Activated naive CD4-positive, alpha-beta T cell (primary cell): ENCODE results near the gene NT5C2.
"Not testable (repeated sequence)": the region's sequence is repeated elsewhere in the genome, so short reads cannot be mapped to it uniquely, and the experiment has no call there.

Experiments used
- DNase-seq, 4 experiments: peaks; one replicate each; lab custom pipeline; 2025; lab: John Stamatoyannopoulos, UW

Gene NT5C2

GRCh38 chr10:103086261-103086660 lies 106.8 kb downstream of the NT5C2 start:
- DNase-seq, result no peak

DNA sequence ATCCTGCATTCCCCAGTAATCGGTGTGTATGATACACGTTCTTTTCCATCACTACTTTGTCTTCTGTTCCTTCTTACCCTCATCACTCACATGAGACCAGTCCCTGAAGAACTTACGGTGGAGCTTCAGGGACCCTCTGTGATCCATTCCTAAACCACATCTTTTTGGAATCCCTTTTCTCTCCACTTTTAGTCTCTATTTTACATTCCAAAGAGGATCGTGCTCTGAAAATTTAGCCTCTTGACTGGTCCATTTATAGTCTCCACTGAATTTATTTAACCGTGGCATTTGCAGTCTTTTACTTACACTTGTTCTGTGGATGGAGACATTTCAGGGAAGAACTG lies 109.1 kb downstream of the NT5C2 start:
- no peak for DNase-seq

DNA sequence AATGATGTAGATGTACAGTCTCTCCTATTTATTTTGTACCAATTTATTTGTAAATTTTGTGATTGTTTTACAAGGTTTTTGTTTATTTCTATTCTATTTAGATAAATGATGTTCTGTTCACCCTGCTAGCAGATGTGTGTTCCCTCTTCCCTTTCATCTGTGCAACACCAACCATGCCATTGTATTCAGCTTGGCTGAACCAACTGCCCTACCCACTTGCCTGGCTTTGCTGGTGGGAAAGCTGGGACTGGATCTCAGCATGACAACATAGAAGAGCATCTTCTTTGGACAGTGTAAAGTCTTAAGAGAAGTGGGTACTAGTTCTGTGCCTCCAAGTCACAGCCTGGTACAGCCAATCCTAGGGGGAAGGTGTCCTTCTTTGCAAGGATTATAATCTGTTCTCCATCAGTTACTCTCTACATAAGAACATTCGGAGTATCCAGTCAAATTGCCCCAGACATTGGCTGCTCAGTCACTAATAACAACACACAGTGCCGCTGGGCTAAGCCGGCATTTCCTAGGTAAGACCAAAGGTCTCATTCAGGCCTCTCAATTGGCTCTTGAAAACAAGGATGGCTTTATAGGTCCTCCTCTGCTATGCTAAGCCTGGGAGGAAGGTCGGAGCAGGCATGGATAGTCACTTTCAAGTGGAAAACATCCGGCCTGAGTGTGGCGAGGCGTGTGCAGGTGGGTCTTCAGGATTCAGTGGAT lies 109.7 kb downstream of the NT5C2 start:
- DNase-seq, result no peak

DNA sequence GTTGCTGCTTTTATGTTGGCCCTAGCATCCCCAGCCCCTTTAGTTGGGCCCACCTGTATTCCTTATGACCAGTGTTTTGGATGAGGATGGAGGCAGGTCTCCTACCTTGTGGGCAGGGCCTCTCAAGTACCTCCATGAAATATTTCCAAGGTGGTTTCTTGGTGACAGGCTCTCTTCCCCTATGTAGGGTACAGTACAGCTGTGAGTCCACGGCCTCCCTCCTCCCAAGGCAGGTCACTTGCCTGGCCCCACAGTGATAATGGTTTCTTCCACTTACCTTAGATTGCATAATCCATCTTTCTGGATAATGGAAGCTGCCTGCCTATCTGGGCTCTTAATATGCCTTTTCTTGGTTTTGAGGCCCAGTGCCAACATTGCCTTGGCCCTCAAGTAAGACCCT lies 110.4 kb downstream of the NT5C2 start:
- no peak for DNase-seq

GRCh38 chr10:103080891-103081581 lies 112.0 kb downstream of the NT5C2 start:
- DNase-seq, result no peak

- DNase-seq, result no peak
These were observed 113.1 kb downstream of the NT5C2 start for GRCh38 chr10:103079946-103080345.

DNA sequence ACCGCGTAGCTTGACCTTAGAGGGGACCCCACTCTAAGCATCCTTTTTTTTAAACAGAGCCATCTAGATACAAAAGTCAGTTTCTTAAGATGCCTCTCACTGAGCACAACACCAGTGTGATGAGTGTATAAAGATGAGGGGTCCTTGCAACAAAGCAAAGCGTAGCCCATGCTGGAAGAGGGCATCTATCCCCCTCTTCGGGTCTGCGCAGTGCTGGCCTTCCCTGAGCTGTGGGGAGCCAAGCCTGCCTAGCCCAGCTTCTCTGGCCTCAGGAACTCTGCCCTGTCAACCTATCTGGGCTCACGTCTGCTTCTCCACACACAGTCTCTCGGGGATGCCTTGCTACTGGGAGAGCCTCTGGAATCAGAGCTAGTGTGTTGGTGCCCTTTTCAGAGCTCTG lies 114.0 kb downstream of the NT5C2 start:
- DNase-seq, result no peak

- no peak for DNase-seq
These were observed 114.4 kb downstream of the NT5C2 start for GRCh38 chr10:103078676-103079075.

DNA sequence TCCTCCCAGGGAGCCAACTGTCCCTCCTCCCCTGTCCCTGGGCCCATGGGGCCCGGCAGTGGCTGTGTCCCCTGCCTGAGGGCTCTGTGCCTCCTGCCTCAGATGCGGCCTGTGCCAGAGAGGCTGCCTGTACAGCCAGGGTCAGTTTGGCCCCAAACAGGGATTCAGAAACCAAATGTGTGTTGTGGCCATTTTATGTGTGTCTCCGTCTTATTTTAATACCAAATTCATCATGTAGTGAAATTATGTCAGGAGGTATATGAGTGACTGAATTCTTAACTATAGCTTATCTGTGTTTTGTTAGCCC lies 114.8 kb downstream of the NT5C2 start:
- DNase-seq, result no peak

GRCh38 chr10:103077491-103078308 lies 115.4 kb downstream of the NT5C2 start:
- DNase-seq, result no peak

- no peak for DNase-seq
These were observed 116.1 kb downstream of the NT5C2 start for GRCh38 chr10:103077020-103077419.

DNA sequence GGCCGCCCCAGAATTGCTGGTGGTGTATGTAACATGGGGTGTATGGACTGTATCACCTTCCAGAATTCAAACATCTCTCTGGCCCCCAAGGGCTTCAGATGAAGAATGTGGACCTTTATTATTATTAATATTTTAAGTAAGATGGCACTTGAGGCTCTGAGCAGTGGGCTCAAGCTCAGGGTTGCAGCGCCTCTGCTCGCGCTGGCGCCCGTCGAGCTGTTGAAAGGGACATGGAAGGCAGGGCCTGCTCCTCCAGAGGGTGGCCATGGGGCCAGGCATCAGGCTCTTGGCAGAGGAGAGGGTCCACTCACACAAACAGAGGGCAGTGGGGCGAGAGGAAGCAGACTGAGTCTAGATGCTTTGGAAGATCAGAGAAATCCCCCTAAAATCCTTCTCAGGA lies 120.2 kb downstream of the NT5C2 start:
- no peak for DNase-seq

GRCh38 chr10:103072276-103072675 lies 120.8 kb downstream of the NT5C2 start:
- DNase-seq, result no peak

DNA sequence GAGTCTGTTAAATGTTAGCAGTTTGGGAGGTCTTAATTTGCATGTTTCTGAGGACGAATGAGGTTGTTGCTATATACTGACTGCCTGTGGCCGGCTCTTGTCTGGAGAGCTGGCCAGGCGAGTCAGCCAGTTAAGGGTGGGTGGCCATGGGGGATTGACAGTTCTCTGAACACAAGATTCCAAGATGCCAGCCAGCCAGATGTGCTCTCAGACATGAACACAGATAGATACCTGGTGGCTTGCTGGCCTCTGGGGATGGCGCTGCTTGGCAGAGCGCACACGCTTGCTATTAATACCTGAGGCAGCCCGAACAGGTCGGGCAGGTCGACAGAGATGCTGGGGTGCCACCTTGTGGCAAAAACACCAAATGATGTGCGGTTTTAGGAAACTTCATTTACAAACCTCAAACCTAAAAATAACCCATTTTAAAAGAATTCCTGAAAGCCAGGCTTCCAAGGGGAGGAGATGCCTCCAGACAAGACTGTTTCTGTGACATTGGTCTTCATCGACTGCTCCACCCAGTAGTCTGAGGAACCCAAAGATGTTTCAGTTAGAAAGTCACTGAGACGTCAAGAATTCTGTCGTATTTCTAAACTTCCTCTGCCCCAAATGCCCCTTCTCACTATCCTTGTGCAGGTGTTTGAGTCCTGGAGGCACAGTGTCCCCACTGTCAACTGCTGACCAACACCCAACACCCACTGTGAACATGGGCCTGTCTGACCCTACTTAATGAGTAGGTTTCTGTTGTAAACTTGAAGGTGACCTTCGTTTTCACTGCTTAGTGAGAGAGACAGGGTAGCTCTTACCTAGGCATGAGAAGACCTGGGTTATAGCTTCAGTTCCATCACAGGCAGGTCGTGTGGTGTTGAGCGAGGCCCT lies 123.4 kb downstream of the NT5C2 start:
- DNase-seq, result peak; percentile 14 to 54 (median 36)

DNA sequence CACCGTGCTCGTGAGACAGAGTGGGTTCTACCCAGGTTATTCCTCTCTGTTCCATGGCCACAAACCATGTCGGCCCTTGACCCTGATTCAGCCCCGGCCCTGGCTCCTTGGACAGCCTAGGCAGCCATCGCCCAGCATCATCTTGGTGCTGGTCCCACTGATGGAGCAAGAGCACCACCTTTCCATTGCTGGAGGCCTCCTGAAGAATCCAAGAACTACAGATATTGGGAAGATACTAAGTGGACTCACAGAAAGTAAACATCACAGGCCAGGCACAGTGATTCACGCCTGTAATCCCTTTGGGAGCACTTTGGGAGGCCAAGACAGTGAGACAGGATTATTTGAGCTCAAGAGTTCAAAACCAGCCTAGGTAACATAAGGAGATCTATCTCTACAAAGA lies 125.1 kb downstream of the NT5C2 start:
- no peak for DNase-seq

DNA sequence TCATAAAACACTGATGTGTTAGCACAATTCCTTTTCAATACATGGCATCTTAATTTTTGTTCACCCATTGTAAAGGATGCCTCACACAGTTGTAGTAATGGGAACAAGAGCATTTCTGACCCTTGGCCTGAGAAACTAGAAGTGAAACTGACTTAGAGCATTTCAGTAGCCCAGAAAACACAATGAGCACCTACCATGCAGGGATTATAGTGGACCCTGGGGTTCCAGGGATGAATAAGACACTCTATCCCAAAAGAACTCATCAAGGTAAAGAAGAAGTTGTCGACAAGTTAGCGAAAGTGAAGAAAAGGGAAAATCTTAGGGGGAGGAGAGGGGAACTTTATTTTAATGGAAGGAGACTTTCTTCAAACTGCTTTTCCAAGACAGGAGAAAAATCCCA lies 125.6 kb downstream of the NT5C2 start:
- DNase-seq, result no peak

DNA sequence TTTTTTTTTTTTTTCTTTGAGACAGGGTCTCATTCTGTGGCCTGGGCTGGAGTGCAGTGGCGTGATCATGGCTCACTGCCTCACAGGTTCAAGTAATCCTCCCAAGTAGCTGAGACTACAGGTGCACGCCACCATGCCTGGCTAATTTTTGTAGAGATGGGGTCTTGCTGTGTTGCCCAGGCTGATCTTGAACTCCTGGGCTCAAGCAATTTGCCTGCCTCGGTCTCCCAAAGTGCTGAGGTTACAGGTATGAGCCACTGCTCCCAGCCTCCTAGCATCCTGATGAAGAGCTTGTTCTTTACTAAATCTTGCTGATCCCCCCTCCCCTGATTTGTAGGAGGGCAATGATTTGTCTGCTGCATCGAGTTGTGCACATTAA lies 126.0 kb downstream of the NT5C2 start:
- DNase-seq, result not testable (repeated sequence)

DNA sequence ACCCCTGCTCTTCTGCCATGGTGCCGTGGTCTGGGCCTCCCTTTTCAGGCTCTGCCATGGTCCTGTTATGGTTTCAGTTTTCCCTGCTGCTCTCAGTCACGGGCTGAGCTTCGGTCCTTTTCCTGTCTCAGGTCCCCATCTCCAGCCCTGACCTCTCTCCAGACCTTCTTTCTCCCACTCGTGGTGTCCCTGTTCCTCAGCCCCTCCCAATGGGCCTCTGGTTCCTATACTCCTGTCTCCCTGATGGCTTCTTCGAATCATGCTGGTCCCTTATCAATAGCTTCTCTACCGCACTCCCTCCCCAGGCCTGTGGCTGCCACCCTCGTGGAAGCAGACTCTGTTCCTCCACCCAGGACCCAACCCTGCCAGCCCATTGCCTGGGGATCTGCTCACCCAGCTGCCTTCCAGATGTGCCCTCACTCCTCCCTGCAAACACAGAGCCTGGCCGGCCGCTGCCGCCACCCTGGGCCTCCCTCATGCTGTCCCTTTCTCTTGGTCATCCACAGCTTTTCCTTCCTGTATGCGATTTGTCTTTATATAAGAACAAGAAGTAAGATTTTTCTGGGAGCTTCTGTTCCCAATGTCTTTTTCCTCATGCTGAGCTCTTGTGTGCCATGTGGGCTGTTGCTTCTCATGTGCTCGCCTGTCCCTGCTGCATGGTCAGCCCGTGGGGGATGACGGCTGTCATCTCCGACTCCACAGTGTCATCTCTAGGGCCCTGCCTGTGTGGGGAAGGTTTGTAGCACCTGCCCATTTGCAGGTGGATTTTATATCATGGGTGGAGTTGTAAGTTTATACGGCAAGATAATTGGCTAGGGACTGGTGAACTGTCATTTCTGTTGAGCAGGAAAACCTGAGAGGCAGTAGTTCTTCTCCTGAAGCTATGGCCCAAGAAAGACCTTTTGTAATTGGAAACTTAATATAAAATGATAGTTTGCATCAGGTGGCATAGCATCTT lies 126.7 kb downstream of the NT5C2 start:
- no peak for DNase-seq

- DNase-seq, result no peak
These were observed 128.1 kb downstream of the NT5C2 start for GRCh38 chr10:103064956-103065355.

DNA sequence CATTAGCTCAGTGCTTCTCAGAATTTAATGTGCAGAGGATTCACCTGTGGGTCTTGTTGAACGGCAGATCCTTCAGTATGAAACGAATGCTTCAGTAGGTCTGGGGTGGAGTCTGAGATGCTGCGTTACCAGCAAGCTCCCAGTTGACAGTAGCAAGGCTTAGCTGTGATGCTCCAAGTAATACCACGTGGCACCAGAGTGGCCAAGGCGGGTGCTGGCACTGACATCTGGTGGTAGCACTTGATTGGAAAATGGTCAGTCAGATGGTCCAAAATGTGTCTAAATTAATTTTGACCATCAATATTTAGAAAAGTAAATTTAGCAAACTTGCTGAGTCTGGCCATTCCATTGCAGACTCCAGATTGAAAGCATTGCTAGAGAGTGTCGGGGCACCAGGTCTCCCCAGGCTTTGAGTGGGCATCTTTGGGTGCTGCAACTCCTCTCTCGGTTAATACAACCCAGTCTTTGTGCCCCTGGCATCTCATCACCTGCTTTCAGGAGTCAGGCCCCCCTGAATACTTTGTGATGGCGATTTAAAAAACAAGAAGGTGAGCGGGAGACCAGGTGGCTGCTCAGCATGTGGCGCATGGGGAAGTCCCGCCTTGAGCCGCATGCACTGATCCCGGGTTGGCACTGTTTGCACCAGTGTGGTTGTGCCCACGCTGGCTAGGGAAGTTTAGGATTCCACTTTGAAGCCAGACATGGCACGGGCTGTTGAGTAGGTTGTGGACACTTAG lies 130.1 kb downstream of the NT5C2 start:
- DNase-seq, result no peak
